ENCODE data around the gene C4BPA.

Gene C4BPA

GRCh38 chr1:207103892-207104373 is at the start of gene C4BPA:
TSS of gene C4BPA (plus strand) at chr1:207104233. CDS start at chr1:207113026, 8,793 bp downstream.
- H3K4me1 Mint-ChIP-seq (ENCODE audit: low read depth), result no peaks in the 10 kb centered on the region
- H3K36me3 Mint-ChIP-seq, result peaks cover 3% of the 10 kb centered on the region
- H3K9me3 Mint-ChIP-seq (ENCODE audit: low read depth), result no peaks in the 10 kb centered on the region
- no peak within 1 kb of the TSS for H3K4me3 Mint-ChIP-seq
- no peak within 1 kb of the TSS for H3K27ac Mint-ChIP-seq
- peaks cover 2% of the 10 kb centered on the region for H3K27me3 Mint-ChIP-seq

GRCh38 chr1:207054491-207054890 is 49.5 kb upstream of the C4BPA start:
- peaks cover 31% of the 10 kb centered on the region for H3K4me1 Mint-ChIP-seq (ENCODE audit: low read depth)
- H3K36me3 Mint-ChIP-seq, result no peaks in the 10 kb centered on the region
- no peaks in the 10 kb centered on the region for H3K9me3 Mint-ChIP-seq (ENCODE audit: low read depth)
- H3K4me3 Mint-ChIP-seq, result peak overlapping the region; percentile 98
- H3K27ac Mint-ChIP-seq, result no peak overlapping the region
- no peaks in the 10 kb centered on the region for H3K27me3 Mint-ChIP-seq

GRCh38 chr1:207055386-207056001 is 48.5 kb upstream of the C4BPA start:
- H3K27ac Mint-ChIP-seq, result no peak overlapping the region
- no peaks in the 10 kb centered on the region for H3K36me3 Mint-ChIP-seq
- peaks cover 25% of the 10 kb centered on the region for H3K4me1 Mint-ChIP-seq (ENCODE audit: low read depth)
- no peaks in the 10 kb centered on the region for H3K9me3 Mint-ChIP-seq (ENCODE audit: low read depth)
- peak overlapping the region; percentile 1 for H3K4me3 Mint-ChIP-seq
- no peaks in the 10 kb centered on the region for H3K27me3 Mint-ChIP-seq

- Mint-ChIP-seq H3K27me3 (no peaks in the 10 kb centered on the region), H3K4me3 (no peak overlapping the region), H3K9me3 (ENCODE audit: low read depth) (no peaks in the 10 kb centered on the region), H3K36me3 (no peaks in the 10 kb centered on the region), H3K27ac (no peak overlapping the region), H3K4me1 (ENCODE audit: low read depth) (peaks cover 17% of the 10 kb centered on the region)
Observed at GRCh38 chr1:207056673-207057072, 47.4 kb upstream of the C4BPA start.

- Mint-ChIP-seq H3K27ac (no peak overlapping the region), H3K36me3 (peaks cover 9% of the 10 kb centered on the region), H3K4me1 (ENCODE audit: low read depth) (peaks cover 3% of the 10 kb centered on the region), H3K27me3 (no peaks in the 10 kb centered on the region), H3K4me3 (no peak overlapping the region), H3K9me3 (ENCODE audit: low read depth) (no peaks in the 10 kb centered on the region)
Observed at GRCh38 chr1:207058252-207058651, 45.8 kb upstream of the C4BPA start.

- no peak overlapping the region for H3K4me3 Mint-ChIP-seq
- H3K4me1 Mint-ChIP-seq (ENCODE audit: low read depth), result peaks cover 1% of the 10 kb centered on the region
- H3K36me3 Mint-ChIP-seq, result peaks cover 12% of the 10 kb centered on the region
- H3K27me3 Mint-ChIP-seq, result no peaks in the 10 kb centered on the region
- H3K27ac Mint-ChIP-seq, result no peak overlapping the region
- H3K9me3 Mint-ChIP-seq (ENCODE audit: low read depth), result no peaks in the 10 kb centered on the region
Observed at GRCh38 chr1:207058878-207059867, 44.9 kb upstream of the C4BPA start.

- Mint-ChIP-seq H3K9me3 (ENCODE audit: low read depth) (no peaks in the 10 kb centered on the region), H3K27me3 (no peaks in the 10 kb centered on the region), H3K27ac (no peak overlapping the region), H3K4me3 (no peak overlapping the region), H3K4me1 (ENCODE audit: low read depth) (no peaks in the 10 kb centered on the region), H3K36me3 (peaks cover 15% of the 10 kb centered on the region)
Observed at GRCh38 chr1:207059881-207060280, 44.2 kb upstream of the C4BPA start.

GRCh38 chr1:207060596-207060995 is 43.4 kb upstream of the C4BPA start:
- H3K27ac Mint-ChIP-seq, result no peak overlapping the region
- no peaks in the 10 kb centered on the region for H3K4me1 Mint-ChIP-seq (ENCODE audit: low read depth)
- H3K27me3 Mint-ChIP-seq, result no peaks in the 10 kb centered on the region
- H3K9me3 Mint-ChIP-seq (ENCODE audit: low read depth), result no peaks in the 10 kb centered on the region
- no peak overlapping the region for H3K4me3 Mint-ChIP-seq
- peaks cover 15% of the 10 kb centered on the region for H3K36me3 Mint-ChIP-seq

GRCh38 chr1:207062058-207062457 is 42.0 kb upstream of the C4BPA start:
- Mint-ChIP-seq H3K27ac (no peak overlapping the region), H3K4me3 (no peak overlapping the region), H3K4me1 (ENCODE audit: low read depth) (no peaks in the 10 kb centered on the region), H3K9me3 (ENCODE audit: low read depth) (no peaks in the 10 kb centered on the region), H3K27me3 (no peaks in the 10 kb centered on the region), H3K36me3 (peaks cover 17% of the 10 kb centered on the region)

- H3K27ac Mint-ChIP-seq, result no peak overlapping the region
Observed at GRCh38 chr1:207063014-207063413, 41.0 kb upstream of the C4BPA start.

GRCh38 chr1:207064561-207064960 is 39.5 kb upstream of the C4BPA start:
- Mint-ChIP-seq H3K4me1 (ENCODE audit: low read depth) (peaks cover 7% of the 10 kb centered on the region), H3K36me3 (peaks cover 18% of the 10 kb centered on the region), H3K4me3 (no peak overlapping the region), H3K9me3 (ENCODE audit: low read depth) (no peaks in the 10 kb centered on the region), H3K27ac (no peak overlapping the region), H3K27me3 (no peaks in the 10 kb centered on the region)

More at GRCh38 chr1:207063014-207063413, 41.0 kb upstream of the C4BPA start:
- Mint-ChIP-seq H3K36me3 (peaks cover 18% of the 10 kb centered on the region), H3K4me3 (no peak overlapping the region), H3K27me3 (no peaks in the 10 kb centered on the region), H3K4me1 (ENCODE audit: low read depth) (no peaks in the 10 kb centered on the region), H3K9me3 (ENCODE audit: low read depth) (no peaks in the 10 kb centered on the region)

- Mint-ChIP-seq H3K9me3 (ENCODE audit: low read depth) (no peaks in the 10 kb centered on the region), H3K36me3 (peaks cover 18% of the 10 kb centered on the region), H3K4me1 (ENCODE audit: low read depth) (peaks cover 31% of the 10 kb centered on the region), H3K27me3 (no peaks in the 10 kb centered on the region), H3K27ac (no peak overlapping the region), H3K4me3 (no peak overlapping the region)
Observed at GRCh38 chr1:207067185-207067584, 36.8 kb upstream of the C4BPA start.

- Mint-ChIP-seq H3K36me3 (peaks cover 15% of the 10 kb centered on the region), H3K4me1 (ENCODE audit: low read depth) (peaks cover 36% of the 10 kb centered on the region), H3K27ac (no peak overlapping the region)
Observed at GRCh38 chr1:207067665-207068064, 36.4 kb upstream of the C4BPA start.

GRCh38 chr1:207069061-207069460 is 35.0 kb upstream of the C4BPA start:
- Mint-ChIP-seq H3K9me3 (ENCODE audit: low read depth) (no peaks in the 10 kb centered on the region), H3K4me1 (ENCODE audit: low read depth) (peaks cover 40% of the 10 kb centered on the region), H3K27ac (peak overlapping the region; percentile 54), H3K4me3 (no peak overlapping the region), H3K27me3 (no peaks in the 10 kb centered on the region), H3K36me3 (peaks cover 6% of the 10 kb centered on the region)

More at GRCh38 chr1:207067665-207068064, 36.4 kb upstream of the C4BPA start:
- no peak overlapping the region for H3K4me3 Mint-ChIP-seq
- no peaks in the 10 kb centered on the region for H3K27me3 Mint-ChIP-seq
- H3K9me3 Mint-ChIP-seq (ENCODE audit: low read depth), result no peaks in the 10 kb centered on the region

- Mint-ChIP-seq H3K27ac (no peak overlapping the region), H3K36me3 (peaks cover 4% of the 10 kb centered on the region), H3K27me3 (no peaks in the 10 kb centered on the region), H3K4me3 (no peak overlapping the region), H3K9me3 (ENCODE audit: low read depth) (no peaks in the 10 kb centered on the region), H3K4me1 (ENCODE audit: low read depth) (peaks cover 40% of the 10 kb centered on the region)
Observed at GRCh38 chr1:207069858-207070506, 34.1 kb upstream of the C4BPA start.
